Caco-2 (cell line): ENCODE results near the gene HBE1. TPM values are rescaled to one million over a fixed set of nuclear protein-coding genes. Genes with fewer than 3 reads are reported as not detected.

Experiments
- BruUV-seq: library from RNA; stranded (reverse); fragments of 400-500 nt; replicated peaks from 2 replicates; lab custom pipeline; 2021; lab: Mats Ljungman, UMichigan
- CTCF ChIA-PET: fragments of 300-600 bp; sonication (Branson Sonifier 250); formaldehyde crosslinking; loops from one replicate; lab custom pipeline; 2022; ENCODE audit warnings: antibody characterized with exemption; lab: Charles Lee
- POLR2A ChIA-PET: fragments of 300-600 bp; sonication (Branson Sonifier 250); formaldehyde crosslinking; loops from one replicate; lab custom pipeline; 2022; ENCODE audit warnings: antibody characterized with exemption; lab: Charles Lee
- DNase-seq, 2 experiments: peaks; one replicate each; pipeline versions ENCODE4 v3.0.0 to v3.0.0-alpha.2; 2020 to 2022
- H3K27me3 ChIP-seq: replicated peaks from 2 replicates; pipeline ENCODE4 v1.6.0; 2011; ENCODE audit warnings: low read length; ENCODE audit not compliant: control insufficient read depth, insufficient read depth
- H3K36me3 ChIP-seq: 2 replicates; pipeline ENCODE4 v1.5.1; 2011; ENCODE audit warnings: low read length; ENCODE audit not compliant: control insufficient read depth, insufficient read depth
- H3K4me1 ChIP-seq: fragments of 250-450 bp; sonication (Bioruptor Pico); 2 replicates; pipeline ENCODE4 v1.5.1; 2020; ENCODE audit warnings: mild to moderate bottlenecking
- H3K4me3 ChIP-seq: 2 replicates; pipeline ENCODE4 v1.5.1; 2011; ENCODE audit warnings: low read depth, mild to moderate bottlenecking, control low read depth, low read length
- H3K9me3 ChIP-seq: fragments of 250-450 bp; sonication (Bioruptor Pico); 2 replicates; pipeline ENCODE4 v1.5.1; 2020; ENCODE audit warnings: mild to moderate bottlenecking, moderate library complexity
- H3K27ac Mint-ChIP-seq: one replicate; pipeline ENCODE4 v1.8.0; 2022; ENCODE audit warnings: mixed read lengths; ENCODE audit not compliant: unreplicated experiment
- H3K27me3 Mint-ChIP-seq: one replicate; pipeline ENCODE4 v1.8.0; 2022; ENCODE audit warnings: mixed read lengths; ENCODE audit not compliant: insufficient read depth, unreplicated experiment
- H3K36me3 Mint-ChIP-seq: one replicate; pipeline ENCODE4 v1.8.0; 2022; ENCODE audit warnings: mild to moderate bottlenecking, mixed read lengths; ENCODE audit not compliant: insufficient read depth, unreplicated experiment
- H3K4me1 Mint-ChIP-seq: one replicate; pipeline ENCODE4 v1.8.0; 2022; ENCODE audit warnings: low read depth, mixed read lengths; ENCODE audit not compliant: unreplicated experiment
- H3K4me3 Mint-ChIP-seq: one replicate; pipeline ENCODE4 v1.8.0; 2022; ENCODE audit warnings: mild to moderate bottlenecking, moderate library complexity, mixed read lengths; ENCODE audit not compliant: unreplicated experiment
- H3K9me3 Mint-ChIP-seq: one replicate; pipeline ENCODE4 v1.8.0; 2022; ENCODE audit warnings: mixed read lengths; ENCODE audit not compliant: unreplicated experiment
- CTCF ChIP-seq, 2 experiments: fragments of 200-600 bp in 1 of 2; IDR thresholded peaks; 1 replicate in 1 of 2; 2 replicates in 1 of 2; pipeline versions ENCODE4 v1.5.1 to v1.8.0; 2011 to 2022; ENCODE audit warnings: antibody characterized with exemption in 1 of 2, control low read depth in 1 of 2, inconsistent platforms in 1 of 2, low read depth in 1 of 2, low read length in 1 of 2, mild to moderate bottlenecking in 1 of 2, moderate library complexity in 1 of 2; ENCODE audit not compliant: insufficient read depth in 1 of 2, severe bottlenecking in 1 of 2, unreplicated experiment in 1 of 2
- intact Hi-C: fragments of 100-400 bp; cut with micrococcal nuclease; formaldehyde crosslinking; loops from one replicate; pipeline ENCODE4 v1.10.0; 2022; ENCODE audit not compliant: unreplicated experiment
- total RNA-seq: library from RNA; stranded (reverse); gene quantifications from 2 replicates; pipeline ENCODE4 v1.2.3, GENCODE V29; 2022

HBE1 gene
- total RNA-seq, 1 experiment from 2014 or later: not detected

GRCh38 chr11:5240458-5240857, 29.3 kb downstream of the HBE1 start:
- H3K4me1 ChIP-seq: no peaks in the 10 kb centered on the region
- H3K27ac Mint-ChIP-seq: no peak overlapping the region
- H3K9me3 ChIP-seq: no peaks in the 10 kb centered on the region
- no peak for DNase-seq
- intact Hi-C loops: no loop called here
- ChIA-PET POLR2A (no interaction called here), CTCF (no interaction called here)
- no peaks in the 10 kb centered on the region for H3K27me3 ChIP-seq
- no peak overlapping the region for H3K4me3 ChIP-seq
- peaks cover 9% of the 10 kb centered on the region for H3K27me3 Mint-ChIP-seq
- no peaks in the 10 kb centered on the region for H3K4me1 Mint-ChIP-seq
- no peak overlapping the region for H3K4me3 Mint-ChIP-seq
- no peaks in the 10 kb centered on the region for H3K36me3 ChIP-seq
- no TSS peak for BruUV-seq
- H3K9me3 Mint-ChIP-seq: no peaks in the 10 kb centered on the region
- no peak for TF ChIP-seq CTCF (IDR thresholded peaks at IDR 0.05; ENCODE audit: insufficient read depth in 1 of 2, low read depth in 1 of 2, low read length in 1 of 2, severe bottlenecking in 1 of 2, unreplicated experiment in 1 of 2)
- H3K36me3 Mint-ChIP-seq: no peaks in the 10 kb centered on the region

- intact Hi-C loops: no loop called here
- POLR2A ChIA-PET: no interaction called here
- Mint-ChIP-seq H3K27me3 (peaks cover 12% of the 10 kb centered on the region), H3K4me3 (no peak overlapping the region), H3K4me1 (no peaks in the 10 kb centered on the region), H3K9me3 (no peaks in the 10 kb centered on the region), H3K36me3 (no peaks in the 10 kb centered on the region), H3K27ac (no peak overlapping the region)
- no peaks in the 10 kb centered on the region for H3K9me3 ChIP-seq
- H3K36me3 ChIP-seq: no peaks in the 10 kb centered on the region
- DNase-seq: no peak
- H3K27me3 ChIP-seq: no peaks in the 10 kb centered on the region
- H3K4me3 ChIP-seq: no peak overlapping the region
- CTCF ChIA-PET: no interaction called here
- TF ChIP-seq CTCF (IDR thresholded peaks at IDR 0.05; ENCODE audit: insufficient read depth in 1 of 2, low read depth in 1 of 2, low read length in 1 of 2, severe bottlenecking in 1 of 2, unreplicated experiment in 1 of 2): no peak
- BruUV-seq: no TSS peak
- H3K4me1 ChIP-seq: no peaks in the 10 kb centered on the region
Observed at GRCh38 chr11:5240056-5240455, 29.7 kb downstream of the HBE1 start.

- TF ChIP-seq CTCF (IDR thresholded peaks at IDR 0.05; ENCODE audit: insufficient read depth in 1 of 2, low read depth in 1 of 2, low read length in 1 of 2, severe bottlenecking in 1 of 2, unreplicated experiment in 1 of 2): no peak
- Mint-ChIP-seq H3K9me3 (no peaks in the 10 kb centered on the region), H3K27ac (no peak overlapping the region), H3K4me3 (no peak overlapping the region), H3K36me3 (no peaks in the 10 kb centered on the region), H3K4me1 (no peaks in the 10 kb centered on the region), H3K27me3 (peaks cover 12% of the 10 kb centered on the region)
- no peaks in the 10 kb centered on the region for H3K36me3 ChIP-seq
- no peaks in the 10 kb centered on the region for H3K9me3 ChIP-seq
- no peak overlapping the region for H3K4me3 ChIP-seq
- BruUV-seq: no TSS peak
- no peaks in the 10 kb centered on the region for H3K4me1 ChIP-seq
- no peak for DNase-seq
- POLR2A ChIA-PET: no interaction called here
- CTCF ChIA-PET: no interaction called here
- H3K27me3 ChIP-seq: no peaks in the 10 kb centered on the region
- intact Hi-C loops: no loop called here
Observed at GRCh38 chr11:5239046-5239445, 30.7 kb downstream of the HBE1 start.
